HUES64 (cell line): ENCODE data around the gene RAX2.
A peak's percentile ranks its signal among the peaks of the same experiment; 100 is the strongest.
"Not testable (repeated sequence)": the region's sequence is repeated elsewhere in the genome, so short reads cannot be mapped to it uniquely, and the experiment has no call there.

Source experiments
- H3K27ac ChIP-seq: 2 replicates; pipeline ENCODE4 v1.7.0; 2013; ENCODE audit warnings: low read depth, low read length, inconsistent platforms
- H3K27me3 ChIP-seq: 2 replicates; pipeline ENCODE4 v1.6.1; 2013; ENCODE audit warnings: mild to moderate bottlenecking, low read length; ENCODE audit not compliant: insufficient read depth
- H3K36me3 ChIP-seq: 2 replicates; pipeline ENCODE4 v1.6.1; 2013; ENCODE audit warnings: mild to moderate bottlenecking, low read length; ENCODE audit not compliant: insufficient read depth
- H3K4me1 ChIP-seq: 2 replicates; pipeline ENCODE4 v1.6.1; 2013; ENCODE audit warnings: mild to moderate bottlenecking, low read length, moderate library complexity; ENCODE audit not compliant: insufficient read depth
- H3K4me3 ChIP-seq: 2 replicates; pipeline ENCODE4 v1.5.1; 2013; ENCODE audit warnings: mild to moderate bottlenecking, low read length, moderate library complexity
- H3K9ac ChIP-seq: 2 replicates; pipeline ENCODE4 v1.6.1; 2013; ENCODE audit warnings: mild to moderate bottlenecking, low read depth, low read length
- H3K9me3 ChIP-seq: 2 replicates; pipeline ENCODE4 v1.6.1; 2013; ENCODE audit warnings: low read depth, low read length; ENCODE audit not compliant: insufficient read depth
- WGBS: fragments of 150-250, 120-280 bp; methylation state at CpG from one replicate; pipeline ENCODE4 v1.1.7; 2013; ENCODE audit warnings: missing lambda C conversion rate; 5-methylcytosine and 5-hydroxymethylcytosine counted together

RAX2 gene

GRCh38 chr19:3765121-3765520, 6.9 kb downstream of the RAX2 start:
- 97% methylated on average over 12 of the region's 12 CpGs for WGBS
- H3K9ac ChIP-seq, result no peak overlapping the region
- no peaks in the 10 kb centered on the region for H3K9me3 ChIP-seq
- no peak overlapping the region for H3K4me3 ChIP-seq
- no peaks in the 10 kb centered on the region for H3K4me1 ChIP-seq
- H3K27ac ChIP-seq, result no peak overlapping the region
- no peaks in the 10 kb centered on the region for H3K27me3 ChIP-seq
- peaks cover 18% of the 10 kb centered on the region for H3K36me3 ChIP-seq

GRCh38 chr19:3762501-3763459, 9.2 kb downstream of the RAX2 start, which contains the start of gene MRPL54:
MRPL54 (plus strand) TSS chr19:3762682; CDS start chr19:3762701, 19 bp downstream.
- H3K27me3 ChIP-seq, result no peaks in the 10 kb centered on the region
- peak within 1 kb of the TSS; percentile 94 for H3K27ac ChIP-seq
- no peaks in the 10 kb centered on the region for H3K9me3 ChIP-seq
- H3K4me3 ChIP-seq, result peak within 1 kb of the TSS; percentile 81
- 5% methylated on average over 47 of the region's 47 CpGs for WGBS
- H3K9ac ChIP-seq, result peak within 1 kb of the TSS; percentile 84
- no peaks in the 10 kb centered on the region for H3K4me1 ChIP-seq
- H3K36me3 ChIP-seq, result peaks cover 27% of the 10 kb centered on the region

GRCh38 chr19:3762130-3762473, 9.9 kb downstream of the RAX2 start:
- Histone ChIP-seq H3K4me1 (no peaks in the 10 kb centered on the region), H3K9me3 (no peaks in the 10 kb centered on the region), H3K4me3 (peak overlapping the region; percentile 80), H3K27ac (no peak overlapping the region), H3K27me3 (no peaks in the 10 kb centered on the region), H3K9ac (no peak overlapping the region), H3K36me3 (peaks cover 25% of the 10 kb centered on the region)
- no CpG with 5 or more reads among the region's 1 CpG for whole genome bisulfite sequencing

GRCh38 chr19:3761382-3762129, 10.5 kb downstream of the RAX2 start, which contains the start of gene APBA3:
APBA3 (minus strand) TSS chr19:3761692; CDS start chr19:3760264, 1,428 bp downstream.
- Histone ChIP-seq H3K9ac (peak within 1 kb of the TSS; percentile 84), H3K27me3 (no peaks in the 10 kb centered on the region), H3K4me3 (peak within 1 kb of the TSS; percentile 81), H3K9me3 (no peaks in the 10 kb centered on the region), H3K36me3 (peaks cover 27% of the 10 kb centered on the region), H3K27ac (peak within 1 kb of the TSS; percentile 94), H3K4me1 (no peaks in the 10 kb centered on the region)
- 9% methylated on average over 45 of the region's 45 CpGs for WGBS

GRCh38 chr19:3760871-3761361, 11.1 kb downstream of the RAX2 start:
- H3K36me3 ChIP-seq, result peaks cover 24% of the 10 kb centered on the region
- no peaks in the 10 kb centered on the region for H3K4me1 ChIP-seq
- H3K27me3 ChIP-seq, result no peaks in the 10 kb centered on the region
- H3K9me3 ChIP-seq, result no peaks in the 10 kb centered on the region
- H3K4me3 ChIP-seq, result peak overlapping the region; percentile 81
- peak overlapping the region; percentile 77 for H3K9ac ChIP-seq
- WGBS, result 47% methylated on average over 7 of the region's 7 CpGs
- H3K27ac ChIP-seq, result no peak overlapping the region

GRCh38 chr19:3759482-3760254, 12.4 kb downstream of the RAX2 start:
- Histone ChIP-seq H3K36me3 (peaks cover 21% of the 10 kb centered on the region), H3K4me1 (no peaks in the 10 kb centered on the region), H3K9ac (no peak overlapping the region), H3K27me3 (no peaks in the 10 kb centered on the region), H3K4me3 (no peak overlapping the region), H3K9me3 (no peaks in the 10 kb centered on the region), H3K27ac (no peak overlapping the region)
- WGBS, result 94% methylated on average over 19 of the region's 19 CpGs

GRCh38 chr19:3758297-3758696, 13.7 kb downstream of the RAX2 start:
- H3K4me3 ChIP-seq, H3K9me3 ChIP-seq, H3K27me3 ChIP-seq, H3K27ac ChIP-seq, H3K9ac ChIP-seq, H3K4me1 ChIP-seq: not testable (repeated sequence)
- peaks cover 21% of the 10 kb centered on the region for H3K36me3 ChIP-seq
- WGBS, result 96% methylated on average over 13 of the region's 13 CpGs

GRCh38 chr19:3757705-3758104, 14.3 kb downstream of the RAX2 start:
- H3K4me1 ChIP-seq, H3K9me3 ChIP-seq, H3K4me3 ChIP-seq, H3K27ac ChIP-seq, H3K27me3 ChIP-seq, H3K9ac ChIP-seq: not testable (repeated sequence)
- H3K36me3 ChIP-seq, result peaks cover 21% of the 10 kb centered on the region
- 96% methylated on average over 7 of the region's 7 CpGs for WGBS

GRCh38 chr19:3753631-3754410, 18.2 kb downstream of the RAX2 start:
- Histone ChIP-seq H3K9ac (no peak overlapping the region), H3K4me3 (no peak overlapping the region), H3K27ac (no peak overlapping the region), H3K36me3 (peaks cover 28% of the 10 kb centered on the region), H3K27me3 (no peaks in the 10 kb centered on the region), H3K4me1 (no peaks in the 10 kb centered on the region), H3K9me3 (no peaks in the 10 kb centered on the region)
- WGBS, result 96% methylated on average over 51 of the region's 51 CpGs

GRCh38 chr19:3752492-3752891, 19.5 kb downstream of the RAX2 start:
- no peaks in the 10 kb centered on the region for H3K9me3 ChIP-seq
- H3K27ac ChIP-seq, result no peak overlapping the region
- no peaks in the 10 kb centered on the region for H3K4me1 ChIP-seq
- H3K4me3 ChIP-seq, result no peak overlapping the region
- no peaks in the 10 kb centered on the region for H3K27me3 ChIP-seq
- peaks cover 24% of the 10 kb centered on the region for H3K36me3 ChIP-seq
- WGBS, result 96% methylated on average over 25 of the region's 25 CpGs
- no peak overlapping the region for H3K9ac ChIP-seq
